Measurements from ENCODE around the gene ZSCAN25. TPM values are rescaled to one million over a fixed set of nuclear protein-coding genes. Genes with fewer than 3 reads are reported as not detected.

Gene ZSCAN25
- total RNA-seq, result 5.6 and 10.6 TPM in 2 replicates

GRCh38 chr7:99616359-99617191 is at the start of gene ZSCAN25:
Gene ZSCAN25, plus strand, starts transcription at chr7:99616946. Its CDS starts 2,661 bp downstream, at chr7:99619607.

GRCh38 chr7:99597762-99598501 is 18.8 kb upstream of the ZSCAN25 start, which contains the start of gene TMEM225B:
Gene TMEM225B, plus strand, starts transcription at chr7:99598267. Its CDS starts 6,122 bp downstream, at chr7:99604389.

GRCh38 chr7:99679400-99680191 is 62.9 kb downstream of the ZSCAN25 start, which contains the start of gene CYP3A5:
Gene CYP3A5, minus strand, starts transcription at chr7:99679996. Its CDS starts 100 bp downstream, at chr7:99679896.

Other genes starting within 250 kb of the ZSCAN25 start
- 450 and 486 TPM in 2 replicates for gene ARPC1B, start 242.2 kb upstream of the ZSCAN25 start, total RNA-seq
- gene PDAP1, start 208.3 kb upstream of the ZSCAN25 start, total RNA-seq, result 102 and 201 TPM in 2 replicates
- gene BUD31, start 208.0 kb upstream of the ZSCAN25 start, total RNA-seq, result 75.7 and 110 TPM in 2 replicates
- gene PTCD1, start 178.1 kb upstream of the ZSCAN25 start, total RNA-seq, result 2.7 and 8.9 TPM in 2 replicates
- 27.7 and 33.9 TPM in 2 replicates for gene CPSF4, start 178.0 kb upstream of the ZSCAN25 start, total RNA-seq
- 2,257 and 3,102 TPM in 2 replicates for gene ATP5MF, start 150.8 kb upstream of the ZSCAN25 start, total RNA-seq
- gene ZNF789, start 144.1 kb upstream of the ZSCAN25 start, total RNA-seq, result 0.86 and 3.5 TPM in 2 replicates
- 14.7 and 14.8 TPM in 2 replicates for gene ZNF394, start 116.7 kb upstream of the ZSCAN25 start, total RNA-seq
- gene ZKSCAN5, start 112.3 kb upstream of the ZSCAN25 start, total RNA-seq, result 6.4 and 7.0 TPM in 2 replicates
- 3.4 and 4.7 TPM in 2 replicates for gene FAM200A, start 64.8 kb upstream of the ZSCAN25 start, total RNA-seq
- 44.3 and 46.9 TPM in 2 replicates for gene ZNF655, start 58.3 kb upstream of the ZSCAN25 start, total RNA-seq
- gene TMEM225B, start 18.7 kb upstream of the ZSCAN25 start, total RNA-seq, result 0.47 TPM in 1 of 2 replicates, not detected in the other
- 0.53 and 2.3 TPM in 2 replicates for gene CYP3A5, start 63.0 kb downstream of the ZSCAN25 start, total RNA-seq
- gene CYP3A7, start 118.2 kb downstream of the ZSCAN25 start, total RNA-seq, result not detected in 2 replicates
- not detected in 2 replicates for gene CYP3A4, start 167.2 kb downstream of the ZSCAN25 start, total RNA-seq
- gene CYP3A43, start 211.1 kb downstream of the ZSCAN25 start, total RNA-seq, result not detected in 2 replicates